NCI-H2196 treated with DMSO at 0.1 percent for 48 hours (cell line): ENCODE measurements around the gene XIRP2.

Source experiments
- DNase-seq: peaks from one replicate; lab custom pipeline; 2025; ENCODE audit not compliant: unreplicated experiment; lab: John Stamatoyannopoulos, UW

XIRP2 gene

GRCh38 chr2:167289651-167290410 lies 401.6 kb downstream of the XIRP2 start:
- no peak for DNase-seq

DNA sequence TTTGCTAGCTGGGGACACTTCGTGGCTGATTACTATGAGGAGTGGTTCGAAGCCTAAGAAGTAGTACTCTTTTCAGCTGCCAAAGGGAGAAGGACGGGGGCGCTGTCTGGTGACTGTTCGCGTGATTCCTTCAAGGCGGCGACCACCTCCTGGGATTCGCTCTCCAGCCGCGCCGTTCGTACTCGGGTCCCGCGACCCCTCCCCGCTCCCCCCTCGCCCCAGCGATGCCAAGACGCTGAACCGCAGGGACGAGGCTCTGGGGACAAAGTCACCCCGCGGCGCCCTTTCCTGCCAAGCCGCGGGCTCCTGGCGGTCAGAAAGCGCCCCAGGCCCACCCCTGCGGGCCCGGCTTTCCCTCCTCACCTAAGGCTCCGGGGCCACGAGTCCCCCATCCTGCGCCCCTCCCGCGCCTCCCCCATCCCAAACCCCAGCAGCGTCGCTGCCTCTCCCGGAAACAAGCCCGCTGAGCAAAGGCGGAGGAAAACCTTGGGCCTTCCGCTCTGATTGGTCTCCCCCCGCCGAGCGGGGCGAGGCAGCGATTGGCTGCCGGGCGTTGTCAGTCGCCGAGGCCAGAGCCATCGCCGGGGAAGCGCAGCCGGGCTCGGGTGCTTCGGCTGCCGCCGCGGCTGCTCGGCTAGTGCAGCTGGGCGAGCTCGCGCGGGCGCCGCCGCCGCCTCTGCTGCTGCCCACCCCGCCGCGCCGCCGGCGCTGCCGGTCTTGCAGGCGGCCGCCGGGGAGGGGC lies 404.3 kb downstream of the XIRP2 start, which contains the start of gene B3GALT1:
B3GALT1 (plus strand) TSS at position 572 of the 742 bp plus-strand sequence.
- DNase-seq, result peak; percentile 70

DNA sequence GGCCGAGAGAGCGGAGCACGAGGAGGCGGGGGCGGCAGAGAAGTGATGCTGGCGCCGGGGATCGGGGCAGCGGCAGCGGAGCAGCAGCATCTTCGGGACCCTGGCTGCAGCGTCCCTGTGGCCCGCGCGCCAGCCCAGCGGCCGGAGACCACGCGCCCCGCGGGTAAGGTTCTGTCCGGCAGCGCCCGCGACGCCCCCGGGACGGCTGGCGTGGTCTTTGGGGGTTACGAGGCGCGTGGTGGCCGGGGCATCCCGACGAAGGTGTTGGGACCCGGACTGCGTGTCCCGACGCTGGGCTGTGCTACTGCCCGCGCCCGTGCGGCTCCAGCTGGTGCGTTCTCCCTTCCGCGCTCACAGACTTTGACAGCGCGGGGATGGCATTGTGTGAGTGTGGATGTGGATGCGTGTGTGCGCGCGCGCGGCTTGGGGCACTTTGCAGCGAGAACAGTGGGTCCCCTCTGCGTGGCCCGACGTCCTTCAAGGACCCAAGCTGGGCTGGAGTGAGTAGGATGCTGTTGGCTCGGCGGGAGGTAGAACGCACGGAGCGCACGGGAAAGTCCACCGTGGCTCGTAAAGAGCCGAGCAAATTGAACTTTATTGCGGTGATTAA lies 405.0 kb downstream of the XIRP2 start:
- no peak for DNase-seq

GRCh38 chr2:167293943-167294775 lies 405.9 kb downstream of the XIRP2 start:
- no peak for DNase-seq

DNA sequence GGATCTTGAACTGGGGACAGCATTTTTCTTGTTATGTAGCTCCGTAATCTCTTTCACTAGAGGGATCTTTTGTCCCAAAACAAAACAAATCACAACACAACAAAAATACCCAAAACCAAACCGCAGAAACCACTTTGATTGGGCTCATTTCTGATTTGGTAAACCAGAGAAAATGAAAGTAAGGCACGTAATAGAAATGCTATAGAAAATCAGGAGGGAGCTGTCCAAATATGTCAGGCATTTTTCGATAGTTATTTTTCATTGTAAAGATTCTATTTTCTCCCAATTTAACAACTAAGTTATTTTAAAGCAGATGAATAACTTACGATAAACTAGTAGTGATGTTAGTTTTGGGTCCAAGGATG lies 406.5 kb downstream of the XIRP2 start:
- no peak for DNase-seq

GRCh38 chr2:167297292-167297691 lies 409.0 kb downstream of the XIRP2 start:
- no peak for DNase-seq

GRCh38 chr2:167298017-167298416 lies 409.7 kb downstream of the XIRP2 start:
- DNase-seq, result no peak
